HG03108 (cell line): ENCODE results near the gene MYL4.

Experiments
- ATAC-seq: cut with Tn5 transposase; IDR thresholded peaks from one replicate; pipeline ENCODE4 v1.9.1; 2021; ENCODE audit warnings: moderate library complexity; ENCODE audit not compliant: unreplicated experiment

MYL4 gene

DNA sequence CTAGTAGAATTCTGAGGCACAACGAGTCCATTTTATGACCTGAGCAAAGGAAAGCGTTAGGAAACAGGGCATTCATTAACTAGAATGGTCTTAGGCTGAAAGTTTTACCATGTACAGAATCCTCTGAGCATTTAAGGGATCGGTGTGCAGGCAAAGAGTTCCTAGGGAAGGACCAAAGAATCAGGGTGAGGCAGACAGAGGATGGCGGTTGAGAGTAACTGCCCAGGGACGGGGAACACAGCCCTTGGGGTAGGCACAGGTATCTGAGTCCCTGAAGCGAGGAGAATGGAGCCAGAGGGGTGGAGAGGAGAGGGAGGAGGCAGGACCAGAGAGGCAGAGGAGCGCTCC is 30.4 kb downstream of the MYL4 start:
- no peak for ATAC-seq

DNA sequence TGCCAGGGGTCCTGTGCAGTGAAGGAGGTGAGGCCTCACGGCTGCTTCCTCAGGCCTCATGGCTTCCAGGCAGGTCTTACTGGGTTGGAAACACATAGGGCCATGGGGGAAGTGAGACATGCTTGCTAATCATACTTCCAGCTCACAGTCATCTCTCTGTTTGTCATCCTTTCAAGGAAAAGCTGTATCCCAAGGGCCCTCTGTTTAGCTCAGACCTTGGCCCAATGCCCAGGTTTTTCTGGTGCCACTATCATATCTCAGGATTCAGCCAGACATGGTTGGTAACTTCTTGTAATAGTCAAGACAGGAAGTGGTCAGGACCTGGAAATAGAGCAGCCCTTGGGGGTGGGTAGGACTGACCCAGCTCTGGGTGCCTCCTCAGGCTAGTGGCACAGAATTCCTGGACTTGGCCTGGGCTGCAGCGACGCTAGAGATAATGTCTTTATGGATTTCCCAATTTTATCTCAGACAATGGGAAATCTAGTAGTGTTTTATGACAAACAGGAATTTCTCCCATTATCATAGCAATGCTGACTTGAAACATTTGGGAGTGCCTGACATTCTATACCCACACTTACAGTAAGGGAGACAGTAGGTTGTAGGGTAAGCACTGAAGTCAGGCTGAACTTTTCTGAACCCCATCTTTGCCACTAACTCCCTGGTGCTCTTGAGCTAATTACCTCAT is 31.0 kb downstream of the MYL4 start:
- peak; percentile 54 for ATAC-seq

- ATAC-seq, result no peak
Measured at GRCh38 chr17:47240806-47241205, 31.7 kb downstream of the MYL4 start.

GRCh38 chr17:47242648-47243047 is 33.5 kb downstream of the MYL4 start:
- no peak for ATAC-seq

GRCh38 chr17:47243737-47244598 is 34.8 kb downstream of the MYL4 start:
- no peak for ATAC-seq

GRCh38 chr17:47244697-47245096 is 35.5 kb downstream of the MYL4 start:
- no peak for ATAC-seq

- no peak for ATAC-seq
Measured at GRCh38 chr17:47246120-47246519, 37.0 kb downstream of the MYL4 start.

DNA sequence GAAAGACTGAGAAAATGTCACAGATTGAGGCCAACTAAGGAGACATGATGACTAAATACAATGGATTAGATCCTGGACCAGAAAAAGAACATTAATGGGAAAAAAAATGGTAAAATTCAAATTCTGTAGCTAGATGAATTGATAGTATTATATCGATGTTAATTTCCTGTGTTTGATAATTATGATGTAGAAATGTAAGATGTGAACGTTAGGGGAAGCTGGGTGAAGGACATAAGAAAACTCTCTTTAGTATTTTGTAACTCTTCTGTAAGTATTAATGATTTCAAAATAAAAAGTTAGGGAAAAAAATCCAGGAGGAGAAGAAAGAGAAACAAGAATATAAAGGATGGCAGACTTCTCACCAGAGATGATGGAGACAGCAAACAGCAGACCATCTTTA is 41.7 kb downstream of the MYL4 start:
- ATAC-seq, result no peak

- ATAC-seq, result no peak
Measured at GRCh38 chr17:47251421-47251940, 42.3 kb downstream of the MYL4 start.

- no peak for ATAC-seq
Measured at GRCh38 chr17:47252209-47252608, 43.1 kb downstream of the MYL4 start.

GRCh38 chr17:47252766-47253512 is 43.8 kb downstream of the MYL4 start:
- ATAC-seq, result no peak

DNA sequence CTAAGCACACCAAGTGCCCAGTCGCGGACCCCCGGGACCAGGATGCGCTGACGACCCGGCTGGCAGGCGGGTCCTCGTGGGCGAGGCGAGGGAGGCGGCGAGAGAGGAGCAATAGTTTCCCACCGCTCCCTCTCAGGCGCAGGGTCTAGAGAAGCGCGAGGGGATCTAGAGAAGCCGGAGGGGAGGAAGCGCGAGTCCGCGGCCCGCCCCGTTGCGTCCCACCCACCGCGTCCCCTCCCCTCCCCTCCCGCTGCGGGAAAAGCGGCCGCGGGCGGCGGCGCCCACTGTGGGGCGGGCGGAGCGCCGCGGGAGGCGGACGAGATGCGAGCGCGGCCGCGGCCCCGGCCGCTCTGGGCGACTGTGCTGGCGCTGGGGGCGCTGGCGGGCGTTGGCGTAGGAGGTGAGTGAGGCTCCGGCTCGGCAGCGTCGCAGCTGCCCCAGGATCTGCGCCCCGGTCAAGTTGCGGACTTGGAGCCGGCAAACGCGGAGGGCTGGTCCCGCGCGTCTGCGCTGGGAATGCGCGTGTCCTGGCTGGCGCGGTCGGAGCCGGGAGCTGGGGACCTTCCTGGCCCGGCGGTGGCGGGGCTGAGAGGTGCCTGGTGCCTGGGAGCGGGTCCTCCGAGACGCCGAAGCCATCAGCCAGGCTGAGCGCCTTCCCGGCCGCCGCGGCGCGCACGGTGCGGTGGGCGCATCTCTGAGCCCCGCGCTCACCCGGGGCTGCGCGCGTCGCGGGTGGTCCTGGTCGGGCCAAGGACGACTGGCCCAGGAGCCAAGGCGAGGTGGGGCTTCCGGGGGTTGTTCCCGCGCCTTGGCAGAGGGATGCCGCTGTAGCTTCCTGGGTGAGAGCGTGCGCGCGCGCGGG is 44.6 kb downstream of the MYL4 start, which contains the start of gene ITGB3:
Gene ITGB3 (plus strand): TSS at position 287 of the 862 bp plus-strand sequence. CDS start 35 bp downstream, at position 322.
- ATAC-seq, result peak; percentile 69

GRCh38 chr17:47254403-47254943 is 45.3 kb downstream of the MYL4 start:
- no peak for ATAC-seq

DNA sequence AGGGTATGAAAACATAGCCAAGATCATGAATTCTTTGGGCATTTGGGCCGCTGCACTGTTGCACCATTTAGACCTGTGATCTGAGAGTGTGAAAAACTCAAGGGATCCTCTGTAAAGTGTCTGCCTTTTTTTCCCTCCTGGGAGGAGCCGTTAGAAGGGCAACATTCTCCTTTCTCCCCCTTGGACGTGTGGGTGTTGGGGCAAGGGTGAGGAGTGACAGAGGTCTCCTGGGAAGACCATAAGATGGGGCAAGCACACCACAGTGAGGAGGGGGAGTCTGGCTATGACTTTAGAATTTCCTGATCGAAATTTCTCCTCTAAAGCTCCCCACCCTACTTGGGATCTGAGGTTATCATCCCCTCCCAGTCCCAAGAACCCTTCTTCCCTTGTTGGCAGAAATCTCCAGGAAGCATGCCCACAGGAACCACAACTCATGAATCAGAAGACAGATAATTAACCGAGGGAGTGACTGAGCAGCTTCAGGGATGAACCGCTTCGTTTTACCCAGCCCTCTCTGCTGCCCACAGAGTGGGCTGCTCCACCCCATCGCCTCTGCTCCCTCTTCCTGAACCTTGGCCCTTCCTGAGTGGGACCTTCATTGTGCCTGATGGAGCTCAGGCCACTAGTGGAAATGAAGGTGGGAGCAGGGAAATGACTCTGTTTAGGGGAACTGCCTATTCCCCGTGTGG is 48.6 kb downstream of the MYL4 start:
- no peak for ATAC-seq

DNA sequence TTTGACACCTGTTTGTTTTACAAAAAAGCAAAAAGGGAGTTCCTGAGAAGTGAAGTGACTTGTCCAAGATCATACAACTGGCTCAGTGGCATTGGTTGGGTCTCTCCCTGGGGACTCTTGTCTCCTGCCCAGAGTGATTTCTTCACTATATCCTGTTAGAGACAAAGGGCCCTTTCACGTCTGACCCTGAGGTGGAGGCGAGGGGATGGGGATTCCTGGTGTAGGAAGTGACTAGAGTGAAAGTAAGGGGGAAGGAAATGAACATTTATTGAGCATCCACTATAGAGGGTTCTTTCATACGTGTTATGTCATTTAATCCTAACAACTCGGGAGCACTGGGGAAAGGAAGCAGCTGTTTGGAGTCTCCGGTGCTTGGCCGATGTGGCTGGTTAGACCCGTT is 53.4 kb downstream of the MYL4 start:
- ATAC-seq, result no peak

DNA sequence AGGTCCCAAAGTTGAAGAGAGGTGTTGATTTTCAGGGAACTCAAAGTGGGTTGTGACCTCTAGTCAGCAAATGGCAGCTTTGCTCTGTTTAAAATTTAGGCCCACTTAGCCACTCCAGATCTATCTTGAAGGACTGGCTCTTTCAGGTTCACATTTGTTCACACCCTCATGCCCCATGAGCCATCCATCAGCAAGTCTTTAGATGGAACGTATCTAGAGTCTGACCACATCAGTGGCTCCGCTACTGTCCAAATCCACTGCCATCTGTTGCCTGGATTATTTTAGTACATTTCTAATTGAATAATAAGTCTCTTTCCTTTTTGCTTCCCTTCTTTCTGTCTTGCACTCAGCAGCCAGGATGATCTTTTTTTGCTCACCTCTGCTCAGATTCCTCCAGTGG is 55.0 kb downstream of the MYL4 start:
- no peak for ATAC-seq

GRCh38 chr17:47265983-47266541 is 56.9 kb downstream of the MYL4 start:
- ATAC-seq, result no peak

- no peak for ATAC-seq
Measured at GRCh38 chr17:47266782-47267181, 57.6 kb downstream of the MYL4 start.

- ATAC-seq, result no peak
Measured at GRCh38 chr17:47267354-47267828, 58.2 kb downstream of the MYL4 start.
